Fibroblast of the aortic adventitia (primary cell): ENCODE measurements around the gene SPTBN4. TPM values are rescaled to one million over a fixed set of nuclear protein-coding genes. Genes with fewer than 3 reads are reported as not detected.
A peak's percentile ranks its signal among the peaks of the same experiment; 100 is the strongest.
"Not testable (repeated sequence)": the region's sequence is repeated elsewhere in the genome, so short reads cannot be mapped to it uniquely, and the experiment has no call there.

Source experiments
- DNase-seq: peaks from one replicate; pipeline ENCODE4 v3.0.0-alpha.2; 2010; ENCODE audit warnings: low read depth
- H3K4me3 ChIP-seq: 2 replicates; pipeline ENCODE4 v1.5.1; 2011; ENCODE audit warnings: low read depth, mild to moderate bottlenecking, control low read depth, low read length, moderate library complexity
- CTCF ChIP-seq: IDR thresholded peaks from 2 replicates; pipeline ENCODE4 v1.5.1; 2011; ENCODE audit warnings: mild to moderate bottlenecking, low read length, control low read depth, inconsistent platforms; ENCODE audit not compliant: insufficient read depth
- total RNA-seq: library from RNA; depleted of rRNA; stranded (reverse); fragments of >200 nt; gene quantifications from 2 replicates; pipeline ENCODE4 v1.2.3, GENCODE V29; 2012; ENCODE audit warnings: low replicate concordance

SPTBN4 gene
- total RNA-seq, 1 donor: 3.5 TPM

GRCh38 chr19:40534148-40534547 is 67.3 kb downstream of the SPTBN4 start:
- no peak for DNase-seq
- TF ChIP-seq CTCF: no peak
- H3K4me3 ChIP-seq: no peak overlapping the region

- no peak for TF ChIP-seq CTCF
- DNase-seq: no peak
- no peak overlapping the region for H3K4me3 ChIP-seq
Observed at GRCh38 chr19:40539070-40539469, 72.3 kb downstream of the SPTBN4 start.

GRCh38 chr19:40542202-40542859 is 75.5 kb downstream of the SPTBN4 start:
- no peak for TF ChIP-seq CTCF
- peak; percentile 93 for DNase-seq
- no peak overlapping the region for H3K4me3 ChIP-seq

GRCh38 chr19:40543029-40543597 is 76.3 kb downstream of the SPTBN4 start:
- no peak for TF ChIP-seq CTCF

GRCh38 chr19:40546153-40546841 is 79.5 kb downstream of the SPTBN4 start:
- not testable (repeated sequence) for DNase-seq, H3K4me3 ChIP-seq

More at GRCh38 chr19:40543029-40543597, 76.3 kb downstream of the SPTBN4 start:
- H3K4me3 ChIP-seq: no peak overlapping the region
- no peak for DNase-seq

- DNase-seq, H3K4me3 ChIP-seq: not testable (repeated sequence)
Observed at GRCh38 chr19:40547190-40547589, 80.4 kb downstream of the SPTBN4 start.

- no peak for DNase-seq
- no peak overlapping the region for H3K4me3 ChIP-seq
- TF ChIP-seq CTCF: no peak
Observed at GRCh38 chr19:40547836-40548235, 81.0 kb downstream of the SPTBN4 start.
